Keratinocyte (primary cell): Measurements from ENCODE around the gene KCNJ1. TPM values are rescaled to one million over a fixed set of nuclear protein-coding genes. Genes with fewer than 3 reads are reported as not detected.

Source experiments
- DNase-seq: peaks from one replicate; pipeline ENCODE4 v3.0.0-alpha.2; 2011; ENCODE audit warnings: low read depth, missing footprints, low spot score
- FAIRE-seq: peaks from 2 replicates; lab custom pipeline; 2011; peaks lifted over from hg19 to GRCh38; lab: Jason Lieb, UNC
- H2AFZ ChIP-seq: 2 replicates; pipeline ENCODE4 v1.6.0; 2012; ENCODE audit warnings: low read length, control low read depth, inconsistent platforms; ENCODE audit not compliant: control insufficient read depth
- H3K27ac ChIP-seq: 2 replicates; pipeline ENCODE4 v1.5.1; 2011; ENCODE audit warnings: low read length; ENCODE audit not compliant: control insufficient read depth, insufficient read depth
- H3K27me3 ChIP-seq: 3 replicates; pipeline ENCODE4 v1.6.0; 2011; ENCODE audit warnings: low read length; ENCODE audit not compliant: control insufficient read depth, insufficient read depth; ENCODE audit errors: extremely low read depth
- H3K36me3 ChIP-seq, 2 experiments: 2 replicates in 1 of 2; 3 replicates in 1 of 2; pipeline ENCODE4 v1.5.1; 2011; ENCODE audit warnings: low read length in 2 of 2, mild to moderate bottlenecking in 1 of 2; ENCODE audit not compliant: control insufficient read depth in 2 of 2, insufficient read depth in 2 of 2; ENCODE audit errors: extremely low read depth in 1 of 2
- H3K4me1 ChIP-seq: 3 replicates; pipeline ENCODE4 v1.5.1; 2011; ENCODE audit warnings: low read length; ENCODE audit not compliant: control insufficient read depth, insufficient read depth; ENCODE audit errors: extremely low read depth
- H3K4me2 ChIP-seq: 3 replicates; pipeline ENCODE4 v1.6.0; 2011; ENCODE audit warnings: low read depth, low read length; ENCODE audit not compliant: control insufficient read depth, insufficient read depth; ENCODE audit errors: extremely low read depth
- H3K4me3 ChIP-seq, 3 experiments: fragments of 200-600 bp in 1 of 3; sonication (generic) in 1 of 3; 2 replicates in 2 of 3; 3 replicates in 1 of 3; pipeline ENCODE4 v1.5.1; 2011 to 2016; ENCODE audit warnings: low read length in 3 of 3, mild to moderate bottlenecking in 3 of 3, control low read depth in 2 of 3, inconsistent platforms in 1 of 3, low read depth in 1 of 3, mixed read lengths in 1 of 3, mixed run types in 1 of 3, moderate library complexity in 1 of 3; ENCODE audit not compliant: control insufficient read depth in 2 of 3, insufficient read depth in 2 of 3; ENCODE audit errors: extremely low read depth in 1 of 3
- H3K79me2 ChIP-seq: 2 replicates; pipeline ENCODE4 v1.6.0; 2012; ENCODE audit warnings: low read length; ENCODE audit not compliant: control insufficient read depth, insufficient read depth
- H3K9ac ChIP-seq: 3 replicates; pipeline ENCODE4 v1.6.0; 2011; ENCODE audit warnings: low read length; ENCODE audit not compliant: control insufficient read depth, insufficient read depth; ENCODE audit errors: extremely low read depth
- H3K9me1 ChIP-seq: 3 replicates; pipeline ENCODE4 v1.6.0; 2011; ENCODE audit warnings: low read length; ENCODE audit not compliant: control insufficient read depth, insufficient read depth; ENCODE audit errors: extremely low read depth
- H3K9me3 ChIP-seq: 2 replicates; pipeline ENCODE4 v1.5.1; 2012; ENCODE audit warnings: low read depth, low read length; ENCODE audit not compliant: control insufficient read depth
- H4K20me1 ChIP-seq: 3 replicates; pipeline ENCODE4 v1.6.0; 2011; ENCODE audit warnings: low read length; ENCODE audit not compliant: control insufficient read depth, insufficient read depth; ENCODE audit errors: extremely low read depth
- CTCF ChIP-seq, 3 experiments: IDR thresholded peaks in 1 of 3; conservative IDR thresholded peaks in 1 of 3; optimal IDR thresholded peaks in 1 of 3; 2 replicates in 2 of 3; 3 replicates in 1 of 3; pipeline versions ENCODE3 to v1.5.1; 2011; ENCODE audit warnings: low read length in 3 of 3, mild to moderate bottlenecking in 3 of 3, moderate library complexity in 2 of 3, control low read depth in 1 of 3, inconsistent platforms in 1 of 3; ENCODE audit not compliant: insufficient read depth in 2 of 3; ENCODE audit errors: extremely low read depth in 1 of 3
- EZH2 ChIP-seq: IDR thresholded peaks from one replicate; pipeline ENCODE4 v1.6.1; 2012; ENCODE audit warnings: inconsistent platforms, mild to moderate bottlenecking, low read length, moderate library complexity
- dilution Hi-C: fragments of 300-500 bp; cut with MboI; formaldehyde crosslinking; loops from one replicate; pipeline ENCODE4 v1.7.0; 2020; ENCODE audit warnings: low sequenced_read_pairs; ENCODE audit not compliant: extremely low pct_ligation_motif_present
- polyA plus RNA-seq, 5 experiments: library from polyadenylated mRNA; depleted of rRNA in 3 of 5; stranded (reverse) in 3 of 5; stranded (forward) in 1 of 5; unstranded in 1 of 5; fragments of >200 nt; gene quantifications; 1 replicate in 1 of 5; 2 replicates in 3 of 5; 3 replicates in 1 of 5; pipeline versions ENCODE4 v1.2.1 to v1.2.3, GENCODE V29; 2011 to 2012; ENCODE audit warnings: missing spikeins in 2 of 5, low read depth in 1 of 5, low replicate concordance in 1 of 5

Gene KCNJ1
- polyA plus RNA-seq, 1 donor (not counting 4 experiments of a cell fraction or from before 2014, with no cell fraction given) = 0.12 TPM

GRCh38 chr11:128803449-128804245 is 63.4 kb downstream of the KCNJ1 start:
- H3K9me3 ChIP-seq = no peaks in the 10 kb centered on the region
- H4K20me1 ChIP-seq = no peaks in the 10 kb centered on the region
- H3K4me2 ChIP-seq = no peak overlapping the region
- no peaks in the 10 kb centered on the region for H3K4me1 ChIP-seq
- no peak overlapping the region for H3K27ac ChIP-seq
- peaks cover 3% of the 10 kb centered on the region for H3K27me3 ChIP-seq
- no peak overlapping the region for H3K4me3 ChIP-seq
- dilution Hi-C loops = no loop called here
- no peak for TF ChIP-seq EZH2
- TF ChIP-seq CTCF (optimal IDR thresholded peaks at IDR 0.05 in 1 of 3, IDR thresholded peaks at IDR 0.05 in 1 of 3, conservative IDR thresholded peaks at IDR 0.05 in 1 of 3; ENCODE audit: extremely low read depth in 1 of 3, insufficient read depth in 2 of 3, low read length in 3 of 3) = no peak
- no peak for DNase-seq
- no peak overlapping the region for H2AFZ ChIP-seq
- H3K79me2 ChIP-seq = no peaks in the 10 kb centered on the region
- H3K36me3 ChIP-seq = no peaks in the 10 kb centered on the region
- FAIRE-seq = no peak
- H3K9me1 ChIP-seq = no peaks in the 10 kb centered on the region
- H3K9ac ChIP-seq = no peak overlapping the region

- TF ChIP-seq CTCF (optimal IDR thresholded peaks at IDR 0.05 in 1 of 3, IDR thresholded peaks at IDR 0.05 in 1 of 3, conservative IDR thresholded peaks at IDR 0.05 in 1 of 3; ENCODE audit: extremely low read depth in 1 of 3, insufficient read depth in 2 of 3, low read length in 3 of 3) (no peak), EZH2 (no peak)
- Histone ChIP-seq H2AFZ (no peak overlapping the region), H3K27ac (no peak overlapping the region), H3K4me3 (no peak overlapping the region), H3K4me2 (no peak overlapping the region), H3K9ac (no peak overlapping the region), H3K27me3 (peaks cover 3% of the 10 kb centered on the region), H3K9me1 (no peaks in the 10 kb centered on the region), H3K9me3 (no peaks in the 10 kb centered on the region), H3K4me1 (no peaks in the 10 kb centered on the region), H3K79me2 (no peaks in the 10 kb centered on the region), H4K20me1 (no peaks in the 10 kb centered on the region), H3K36me3 (no peaks in the 10 kb centered on the region)
- dilution Hi-C loops = no loop called here
- FAIRE-seq (no peak), DNase-seq (no peak)
Observed at GRCh38 chr11:128803011-128803410, 64.1 kb downstream of the KCNJ1 start.
